Parathyroid adenoma (tissue), 2 donors: ENCODE results near the gene MIA2.

Experiments
- H2AFZ ChIP-seq: fragments of 300-600 bp; sonication (generic); one replicate; pipeline ENCODE4 v1.7.0; 2017; ENCODE audit warnings: antibody characterized with exemption, mild to moderate bottlenecking
- H3K27ac ChIP-seq: fragments of 300-600 bp; sonication (generic); one replicate; pipeline ENCODE4 v1.7.0; 2017
- H3K27me3 ChIP-seq: fragments of 300-600 bp; sonication (generic); one replicate; pipeline ENCODE4 v1.7.0; 2017; ENCODE audit warnings: low read length; ENCODE audit not compliant: control insufficient read depth, insufficient read depth
- H3K36me3 ChIP-seq: fragments of 300-600 bp; sonication (generic); one replicate; pipeline ENCODE4 v1.7.0; 2017; ENCODE audit warnings: low read length; ENCODE audit not compliant: control insufficient read depth, insufficient read depth
- H3K4me1 ChIP-seq: fragments of 300-600 bp; sonication (generic); one replicate; pipeline ENCODE4 v1.7.0; 2017; ENCODE audit warnings: control low read depth
- H3K4me2 ChIP-seq: fragments of 300-600 bp; sonication (generic); one replicate; pipeline ENCODE4 v1.7.0; 2017; ENCODE audit warnings: low read length
- H3K4me3 ChIP-seq: fragments of 300-600 bp; sonication (generic); one replicate; pipeline ENCODE4 v1.7.0; 2017; ENCODE audit warnings: low read depth, low read length
- H3K79me2 ChIP-seq: fragments of 300-600 bp; sonication (generic); one replicate; pipeline ENCODE4 v1.7.0; 2017; ENCODE audit warnings: control low read depth
- H3K9ac ChIP-seq: fragments of 300-600 bp; sonication (generic); one replicate; pipeline ENCODE4 v1.7.0; 2017; ENCODE audit warnings: mild to moderate bottlenecking
- H3K9me3 ChIP-seq: fragments of 300-600 bp; sonication (generic); one replicate; pipeline ENCODE4 v1.7.0; 2017; ENCODE audit warnings: low read length; ENCODE audit not compliant: control insufficient read depth
- TF ChIP-seq, protein P1 (sequence below): fragments of 300-600 bp; sonication (generic); IDR thresholded peaks from one replicate; pipeline ENCODE4 v1.7.0; 2017; ENCODE audit warnings: antibody characterized with exemption, mild to moderate bottlenecking
- donor health status: primary hyperparathyroidism.

Gene MIA2

GRCh38 chr14:39428118-39428517 is 194.4 kb downstream of the MIA2 start:
- Histone ChIP-seq H3K79me2 (peaks cover 44% of the 10 kb centered on the region), H3K27me3 (no peaks in the 10 kb centered on the region), H2AFZ (no peak overlapping the region), H3K4me2 (no peak overlapping the region), H3K4me3 (no peak overlapping the region), H3K27ac (no peak overlapping the region), H3K9ac (no peak overlapping the region), H3K36me3 (no peaks in the 10 kb centered on the region), H3K9me3 (no peaks in the 10 kb centered on the region), H3K4me1 (peaks cover 10% of the 10 kb centered on the region)
- TF ChIP-seq, protein P1, sequence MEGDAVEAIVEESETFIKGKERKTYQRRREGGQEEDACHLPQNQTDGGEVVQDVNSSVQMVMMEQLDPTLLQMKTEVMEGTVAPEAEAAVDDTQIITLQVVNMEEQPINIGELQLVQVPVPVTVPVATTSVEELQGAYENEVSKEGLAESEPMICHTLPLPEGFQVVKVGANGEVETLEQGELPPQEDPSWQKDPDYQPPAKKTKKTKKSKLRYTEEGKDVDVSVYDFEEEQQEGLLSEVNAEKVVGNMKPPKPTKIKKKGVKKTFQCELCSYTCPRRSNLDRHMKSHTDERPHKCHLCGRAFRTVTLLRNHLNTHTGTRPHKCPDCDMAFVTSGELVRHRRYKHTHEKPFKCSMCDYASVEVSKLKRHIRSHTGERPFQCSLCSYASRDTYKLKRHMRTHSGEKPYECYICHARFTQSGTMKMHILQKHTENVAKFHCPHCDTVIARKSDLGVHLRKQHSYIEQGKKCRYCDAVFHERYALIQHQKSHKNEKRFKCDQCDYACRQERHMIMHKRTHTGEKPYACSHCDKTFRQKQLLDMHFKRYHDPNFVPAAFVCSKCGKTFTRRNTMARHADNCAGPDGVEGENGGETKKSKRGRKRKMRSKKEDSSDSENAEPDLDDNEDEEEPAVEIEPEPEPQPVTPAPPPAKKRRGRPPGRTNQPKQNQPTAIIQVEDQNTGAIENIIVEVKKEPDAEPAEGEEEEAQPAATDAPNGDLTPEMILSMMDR = no peak

DNA sequence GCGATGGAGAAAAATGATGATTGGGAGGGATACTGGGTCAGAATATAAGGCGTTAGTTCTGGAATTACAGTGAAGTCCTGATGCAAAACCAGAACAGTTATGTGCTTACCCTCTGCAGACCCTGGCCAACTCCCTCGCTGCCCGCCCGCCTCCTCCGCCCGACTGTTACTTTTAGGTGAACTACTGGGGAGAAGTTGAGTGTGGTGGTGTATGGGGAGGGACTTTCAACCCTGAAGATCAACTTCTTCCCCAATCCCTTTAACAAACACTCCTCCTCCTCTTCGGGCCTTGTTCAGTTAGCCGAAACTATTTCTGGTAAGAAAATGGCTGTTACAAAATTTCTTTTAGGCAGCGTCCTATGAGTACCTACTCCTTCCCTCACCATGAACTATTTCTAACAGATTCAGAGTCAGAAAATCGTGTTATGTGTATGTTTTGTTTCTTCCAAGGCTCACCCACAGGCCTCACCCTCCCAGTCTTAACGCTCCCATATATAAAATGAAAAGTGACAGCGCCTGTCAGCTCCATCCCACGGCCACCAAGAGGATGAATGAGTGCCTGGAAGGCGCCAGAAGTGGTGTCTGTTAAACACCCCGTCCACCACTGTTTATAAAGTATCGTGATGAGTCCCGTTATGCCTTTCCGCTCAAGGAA is 197.2 kb downstream of the MIA2 start:
- Histone ChIP-seq H3K79me2 (peaks cover 22% of the 10 kb centered on the region), H3K4me2 (peak overlapping the region; percentile 74), H3K4me3 (peak overlapping the region; percentile 75), H3K9ac (peak overlapping the region; percentile 56), H3K27me3 (no peaks in the 10 kb centered on the region), H2AFZ (peak overlapping the region; percentile 98), H3K4me1 (peaks cover 10% of the 10 kb centered on the region), H3K9me3 (no peaks in the 10 kb centered on the region), H3K36me3 (no peaks in the 10 kb centered on the region), H3K27ac (peak overlapping the region; percentile 99)
- TF ChIP-seq, protein P1 = no peak

DNA sequence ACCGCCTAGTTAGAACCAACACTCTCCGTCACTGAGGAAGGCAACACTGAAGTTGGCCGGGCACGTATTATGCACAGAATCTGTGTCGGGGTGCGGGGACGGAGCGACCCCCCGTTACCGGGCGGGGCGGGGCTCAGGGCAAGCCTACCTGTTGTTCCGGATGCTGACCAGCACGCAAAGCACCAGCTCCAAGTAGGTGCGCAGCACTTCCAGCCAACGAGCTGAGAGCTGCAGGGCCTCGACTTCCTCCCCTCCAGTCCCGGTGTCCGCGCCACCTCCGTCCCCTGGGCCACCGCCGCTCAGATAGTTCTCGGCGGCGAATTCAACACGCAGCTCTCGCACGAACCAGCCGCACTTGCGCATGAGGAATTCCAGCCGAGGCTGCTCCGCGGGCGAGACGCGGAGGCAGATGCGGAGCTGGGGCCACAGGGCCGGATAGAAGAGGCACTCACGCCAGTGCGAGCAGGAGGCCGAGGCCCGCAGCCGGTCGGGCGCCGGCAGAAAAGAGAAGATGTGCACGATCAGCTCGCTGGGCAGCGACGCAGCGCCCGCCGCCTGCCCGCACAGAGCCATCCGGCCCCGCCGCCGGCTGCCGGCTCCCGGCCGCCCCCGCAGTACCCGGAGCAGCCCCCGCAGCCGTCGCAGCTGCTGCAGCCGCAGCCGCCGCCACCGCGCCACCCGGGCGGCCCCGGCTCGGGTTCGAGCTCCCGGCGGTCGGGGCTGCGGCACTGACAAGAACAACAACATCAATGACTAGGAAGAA is 197.9 kb downstream of the MIA2 start:
- Histone ChIP-seq H2AFZ (peak overlapping the region; percentile 98), H3K27ac (peak overlapping the region; percentile 99), H3K9me3 (no peaks in the 10 kb centered on the region), H3K9ac (peak overlapping the region; percentile 89), H3K79me2 (peaks cover 22% of the 10 kb centered on the region), H3K4me3 (peak overlapping the region; percentile 75), H3K36me3 (no peaks in the 10 kb centered on the region), H3K27me3 (no peaks in the 10 kb centered on the region), H3K4me1 (peaks cover 10% of the 10 kb centered on the region), H3K4me2 (peak overlapping the region; percentile 92)
- TF ChIP-seq, protein P1 = no peak

- Histone ChIP-seq H3K27me3 (no peaks in the 10 kb centered on the region), H3K9me3 (no peaks in the 10 kb centered on the region), H3K36me3 (no peaks in the 10 kb centered on the region), H3K4me2 (peak within 1 kb of the TSS; percentile 92), H3K27ac (peak within 1 kb of the TSS; percentile 99), H3K79me2 (peaks cover 22% of the 10 kb centered on the region), H3K4me1 (peaks cover 6% of the 10 kb centered on the region), H2AFZ (peak within 1 kb of the TSS; percentile 98), H3K9ac (peak within 1 kb of the TSS; percentile 89), H3K4me3 (peak within 1 kb of the TSS; percentile 85)
- TF ChIP-seq, protein P1 = no peak
Measured at GRCh38 chr14:39432179-39432618, 198.5 kb downstream of the MIA2 start, which contains the start of gene FBXO33. TSS of gene FBXO33 (minus strand) at chr14:39432433. CDS start at chr14:39432162, 271 bp downstream.
